ENCODE measurements around the gene CELF3. TPM values are rescaled to one million over a fixed set of nuclear protein-coding genes. Genes with fewer than 3 reads are reported as not detected.

The CELF3 gene
- total RNA-seq, 1 experiment from 2014 or later = 0.07 TPM

DNA sequence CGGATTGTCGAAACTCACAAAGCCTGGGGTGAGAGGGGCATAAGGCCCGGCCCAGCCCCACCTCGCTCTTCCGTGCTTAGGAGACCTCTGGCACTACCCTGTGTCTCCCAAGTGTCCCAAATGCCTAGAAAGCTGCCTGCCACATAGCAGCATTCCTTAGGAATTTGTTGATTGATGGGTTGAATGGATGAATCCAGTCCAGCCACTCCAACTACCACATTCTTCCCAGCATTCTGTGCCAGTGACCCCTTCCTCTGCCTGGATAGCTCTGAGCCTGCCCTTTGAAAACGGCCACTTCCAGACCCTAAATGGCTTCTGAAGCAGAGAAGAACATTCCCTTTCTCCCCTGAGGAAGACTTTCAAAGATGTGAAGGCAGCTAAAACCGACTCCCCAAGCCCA, 11.5 kb downstream of the CELF3 start:
- H3K9me3 ChIP-seq (ENCODE audit: low read length) = no peaks in the 10 kb centered on the region
- no peak overlapping the region for H3K4me3 ChIP-seq (ENCODE audit: low read length)
- no peaks in the 10 kb centered on the region for H3K4me1 ChIP-seq (ENCODE audit: insufficient read depth, low read length)
- intact Hi-C loops (cut with micrococcal nuclease) = no loop called here
- no peaks in the 10 kb centered on the region for H3K79me2 ChIP-seq (ENCODE audit: low read length)
- H2AFZ ChIP-seq (ENCODE audit: low read length) = no peak overlapping the region
- no peaks in the 10 kb centered on the region for H3K9me2 ChIP-seq (replicated peaks; ENCODE audit: low read length)
- H3K36me3 ChIP-seq (ENCODE audit: low read depth, low read length) = no peaks in the 10 kb centered on the region
- ATAC-seq (no peak), DNase-seq (no peak)
- H3K4me2 ChIP-seq (ENCODE audit: low read length) = no peak overlapping the region
- ChIA-PET CTCF (no interaction called here), POLR2A (ENCODE audit: unreplicated experiment) (no interaction called here)
- H4K20me1 ChIP-seq (ENCODE audit: low read length) = no peaks in the 10 kb centered on the region
- BruUV-seq (replicated peaks) = no TSS peak
- H3K9ac ChIP-seq (ENCODE audit: low read length) = no peak overlapping the region
- no peak overlapping the region for H3K27ac ChIP-seq (ENCODE audit: low read length)
- no peaks in the 10 kb centered on the region for H3F3A ChIP-seq (ENCODE audit: low read length, unreplicated experiment)
- TF ChIP-seq EZH2 (IDR thresholded peaks at IDR 0.05; ENCODE audit: low read length, unreplicated experiment) (no peak), EZH2phosphoT487 (IDR thresholded peaks at IDR 0.05; ENCODE audit: borderline replicate concordance, low read length) (no peak)
- TF ChIP-seq, protein P1, sequence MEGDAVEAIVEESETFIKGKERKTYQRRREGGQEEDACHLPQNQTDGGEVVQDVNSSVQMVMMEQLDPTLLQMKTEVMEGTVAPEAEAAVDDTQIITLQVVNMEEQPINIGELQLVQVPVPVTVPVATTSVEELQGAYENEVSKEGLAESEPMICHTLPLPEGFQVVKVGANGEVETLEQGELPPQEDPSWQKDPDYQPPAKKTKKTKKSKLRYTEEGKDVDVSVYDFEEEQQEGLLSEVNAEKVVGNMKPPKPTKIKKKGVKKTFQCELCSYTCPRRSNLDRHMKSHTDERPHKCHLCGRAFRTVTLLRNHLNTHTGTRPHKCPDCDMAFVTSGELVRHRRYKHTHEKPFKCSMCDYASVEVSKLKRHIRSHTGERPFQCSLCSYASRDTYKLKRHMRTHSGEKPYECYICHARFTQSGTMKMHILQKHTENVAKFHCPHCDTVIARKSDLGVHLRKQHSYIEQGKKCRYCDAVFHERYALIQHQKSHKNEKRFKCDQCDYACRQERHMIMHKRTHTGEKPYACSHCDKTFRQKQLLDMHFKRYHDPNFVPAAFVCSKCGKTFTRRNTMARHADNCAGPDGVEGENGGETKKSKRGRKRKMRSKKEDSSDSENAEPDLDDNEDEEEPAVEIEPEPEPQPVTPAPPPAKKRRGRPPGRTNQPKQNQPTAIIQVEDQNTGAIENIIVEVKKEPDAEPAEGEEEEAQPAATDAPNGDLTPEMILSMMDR (conservative IDR thresholded peaks at IDR 0.05; ENCODE audit: low read depth, low read length) = no peak
- no peaks in the 10 kb centered on the region for H3K27me3 ChIP-seq (ENCODE audit: low read length)

DNA sequence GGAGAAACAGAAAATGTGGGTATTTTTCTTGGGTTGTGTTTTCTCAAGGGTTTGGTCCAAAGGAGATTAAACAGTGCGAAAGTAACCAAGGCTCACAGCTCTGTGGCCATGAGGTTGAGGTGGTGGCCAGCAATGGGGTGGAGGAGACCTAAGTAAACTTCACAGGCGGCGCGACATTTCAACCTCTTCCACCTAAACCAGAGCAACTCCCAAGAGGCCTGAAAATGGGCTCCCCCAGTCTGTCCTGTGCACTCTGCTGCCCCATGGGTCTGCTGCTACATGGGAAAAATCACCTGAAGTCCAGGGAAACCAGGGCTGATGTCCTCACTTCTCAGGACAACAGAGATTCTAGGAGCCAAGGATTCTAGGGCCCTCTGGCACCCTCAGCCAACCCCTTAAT, 12.4 kb downstream of the CELF3 start:
- ChIA-PET CTCF (no interaction called here), POLR2A (ENCODE audit: unreplicated experiment) (no interaction called here)
- no TSS peak for BruUV-seq (replicated peaks)
- Histone ChIP-seq H3K4me1 (ENCODE audit: insufficient read depth, low read length) (no peaks in the 10 kb centered on the region), H3K9me3 (ENCODE audit: low read length) (no peaks in the 10 kb centered on the region), H4K20me1 (ENCODE audit: low read length) (no peaks in the 10 kb centered on the region), H3K36me3 (ENCODE audit: low read depth, low read length) (0 out of 2 replicates have a peak, but pooled peaks cover 3% of the 10 kb centered on the region), H3F3A (ENCODE audit: low read length, unreplicated experiment) (no peaks in the 10 kb centered on the region), H3K4me2 (ENCODE audit: low read length) (no peak overlapping the region), H3K27ac (ENCODE audit: low read length) (no peak overlapping the region), H3K9me2 (replicated peaks; ENCODE audit: low read length) (no peaks in the 10 kb centered on the region), H3K4me3 (ENCODE audit: low read length) (no peak overlapping the region), H3K79me2 (ENCODE audit: low read length) (no peaks in the 10 kb centered on the region), H3K27me3 (ENCODE audit: low read length) (no peaks in the 10 kb centered on the region), H3K9ac (ENCODE audit: low read length) (no peak overlapping the region), H2AFZ (ENCODE audit: low read length) (no peak overlapping the region)
- TF ChIP-seq, protein P1 (conservative IDR thresholded peaks at IDR 0.05; ENCODE audit: low read depth, low read length) = no peak
- no peak for TF ChIP-seq EZH2 (IDR thresholded peaks at IDR 0.05; ENCODE audit: low read length, unreplicated experiment)
- no peak for TF ChIP-seq EZH2phosphoT487 (IDR thresholded peaks at IDR 0.05; ENCODE audit: borderline replicate concordance, low read length)
- no peak for ATAC-seq
- intact Hi-C loops (cut with micrococcal nuclease) = no loop called here
- DNase-seq = no peak

DNA sequence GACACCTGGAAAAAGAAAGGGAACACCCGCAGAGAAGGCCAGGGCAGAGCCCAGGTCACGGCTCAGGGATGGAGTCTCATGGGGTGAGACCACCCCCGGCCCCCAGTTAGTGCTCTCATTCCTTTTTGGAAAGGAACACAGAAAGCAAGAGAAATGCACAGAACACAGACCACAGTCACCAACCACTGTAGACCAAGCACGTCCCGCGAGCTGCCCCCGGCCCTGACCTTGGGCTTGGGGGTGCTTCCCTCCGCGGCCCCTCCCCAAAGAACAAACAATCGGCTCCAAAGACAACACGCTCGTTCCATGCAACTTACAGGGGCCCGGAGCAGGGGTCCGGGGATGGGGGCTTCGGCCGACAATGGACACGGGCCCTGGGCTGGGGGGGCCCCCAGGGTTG, 12.8 kb downstream of the CELF3 start:
- no peak for ATAC-seq

More for the DNA sequence above, 12.8 kb downstream of the CELF3 start:
- Histone ChIP-seq H3F3A (ENCODE audit: low read length, unreplicated experiment) (no peaks in the 10 kb centered on the region), H4K20me1 (ENCODE audit: low read length) (no peaks in the 10 kb centered on the region), H3K9ac (ENCODE audit: low read length) (no peak overlapping the region), H3K9me3 (ENCODE audit: low read length) (no peaks in the 10 kb centered on the region), H3K36me3 (ENCODE audit: low read depth, low read length) (0 out of 2 replicates have a peak, but pooled peaks cover 3% of the 10 kb centered on the region), H3K27ac (ENCODE audit: low read length) (no peak overlapping the region), H3K4me2 (ENCODE audit: low read length) (no peak overlapping the region), H3K4me3 (ENCODE audit: low read length) (no peak overlapping the region), H3K4me1 (ENCODE audit: insufficient read depth, low read length) (no peaks in the 10 kb centered on the region), H3K79me2 (ENCODE audit: low read length) (no peaks in the 10 kb centered on the region), H2AFZ (ENCODE audit: low read length) (no peak overlapping the region), H3K27me3 (ENCODE audit: low read length) (no peaks in the 10 kb centered on the region), H3K9me2 (replicated peaks; ENCODE audit: low read length) (no peaks in the 10 kb centered on the region)
- POLR2A ChIA-PET (ENCODE audit: unreplicated experiment) = no interaction called here
- BruUV-seq (replicated peaks) = no TSS peak
- no peak for TF ChIP-seq EZH2 (IDR thresholded peaks at IDR 0.05; ENCODE audit: low read length, unreplicated experiment)
- TF ChIP-seq, protein P1 (conservative IDR thresholded peaks at IDR 0.05; ENCODE audit: low read depth, low read length) = no peak
- no peak for TF ChIP-seq EZH2phosphoT487 (IDR thresholded peaks at IDR 0.05; ENCODE audit: borderline replicate concordance, low read length)
- intact Hi-C loops (cut with micrococcal nuclease) = no loop called here
- no peak for DNase-seq
- CTCF ChIA-PET = no interaction called here

Measured in PC-3 (cell line).